Right cardiac atrium (tissue), 5 donors: Measurements from ENCODE around the gene COL23A1. TPM values are rescaled to one million over a fixed set of nuclear protein-coding genes. Genes with fewer than 3 reads are reported as not detected.

Experiments
- ATAC-seq, 2 donors: fragments of 200-7000 bp; cut with Tn5 transposase; one replicate each; pipeline versions ENCODE4 v1.8.0 to v1.9.1; 2020; ENCODE audit warnings: moderate library complexity in 2 of 2, mild to moderate bottlenecking in 1 of 2
- DNase-seq, 3 donors: peaks; one replicate each; pipeline ENCODE4 v3.0.0-alpha.2; 2020
- H3K27ac ChIP-seq: one replicate; pipeline ENCODE4 v1.5.1; 2013; ENCODE audit warnings: mild to moderate bottlenecking, low read length, control low read depth, moderate library complexity
- H3K27me3 ChIP-seq: one replicate; pipeline ENCODE4 v1.6.1; 2013; ENCODE audit not compliant: control insufficient read depth, insufficient read depth
- H3K4me1 ChIP-seq: one replicate; pipeline ENCODE4 v1.6.1; 2013; ENCODE audit warnings: low read length; ENCODE audit not compliant: control insufficient read depth, insufficient read depth
- H3K4me3 ChIP-seq: one replicate; pipeline ENCODE4 v1.5.1; 2013; ENCODE audit warnings: low read length, control low read depth
- H3K9me3 ChIP-seq: one replicate; pipeline ENCODE4 v1.6.1; 2013; ENCODE audit warnings: low read length; ENCODE audit not compliant: control insufficient read depth
- WGBS: extraction: QIAGEN DNeasy Blood & Tissue Kit; methylation state at CpG from one replicate; pipeline ENCODE4 v1.1.7; 2013; 5-methylcytosine and 5-hydroxymethylcytosine counted together
- intact Hi-C, 4 donors: fragments of 100-400 bp; cut with DNase I; formaldehyde crosslinking; loops; one replicate each; pipeline versions ENCODE4 v1.11.0 to v1.14.0; 2022 to 2023
- polyA plus RNA-seq: library from polyadenylated mRNA; stranded (reverse); fragments of 200-250 nt; gene quantifications from one replicate; pipeline ENCODE4 v1.2.3, GENCODE V29; 2013
- total RNA-seq, 4 donors: library from RNA; stranded (reverse); fragmentation: NEBNext Ultra II Directional; extraction: Animal tissue kit (Norgen Biotek cat#: 25700); gene quantifications; one replicate each; pipeline ENCODE4 v1.2.1, GENCODE V29; 2021
- donor health status: healthy with polysubstance abuse.
- donor health status: DM: no; HTN: yes; CAD: no.
- donor health status: DM: no; HTN: no; CAD: no.
- donor health status: DM: no; HTN: yes; CAD: no; lungs with severe emphysema.
- donor health status: DM: yes; HTN: yes; CAD: no.

COL23A1 gene
- total and polyA plus RNA-seq, 5 donors: 2.5 to 13.6 (median 6.3) TPM

- Histone ChIP-seq H3K27ac (no peak overlapping the region), H3K9me3 (no peaks in the 10 kb centered on the region), H3K4me3 (no peak overlapping the region), H3K4me1 (no peaks in the 10 kb centered on the region), H3K27me3 (no peaks in the 10 kb centered on the region)
- ATAC-seq (no peak), DNase-seq (no peak)
- intact Hi-C loops: loop anchor here in 1 of 4 donors (10.0 kb wide), 1 partner anchor 73 kb away; no protein-coding TSS in a partner anchor
- WGBS: 80% methylated on average over 4 of the region's 4 CpGs
Observed at GRCh38 chr5:178472138-178472537, 118.1 kb downstream of the COL23A1 start.

DNA sequence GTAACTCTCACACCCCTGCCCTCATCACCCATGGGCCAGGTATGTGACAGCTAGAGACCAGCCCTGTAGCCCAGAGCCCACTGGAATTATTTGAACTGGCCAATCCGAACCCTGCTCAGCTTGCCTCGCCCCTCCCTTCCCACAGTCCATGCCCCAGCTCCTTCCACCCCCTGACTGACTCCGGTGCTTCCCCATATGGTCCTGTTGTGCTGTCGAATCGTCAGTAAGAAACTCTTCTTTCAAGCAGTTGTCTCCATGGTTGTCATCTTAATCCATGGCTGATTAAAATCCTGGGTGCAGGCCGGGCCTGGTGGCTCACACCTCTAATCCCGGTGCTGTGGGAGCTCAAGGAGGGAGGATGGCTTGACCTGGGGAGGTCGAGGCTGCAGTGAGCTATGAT, 118.5 kb downstream of the COL23A1 start:
- Histone ChIP-seq H3K27me3 (no peaks in the 10 kb centered on the region), H3K4me1 (no peaks in the 10 kb centered on the region), H3K4me3 (no peak overlapping the region), H3K9me3 (no peaks in the 10 kb centered on the region), H3K27ac (no peak overlapping the region)
- ATAC-seq (no peak), DNase-seq (no peak)
- WGBS: 84% methylated on average over 8 of the region's 8 CpGs
- intact Hi-C loops: loop anchor here in 1 of 4 donors (10.0 kb wide), 1 partner anchor 73 kb away; no protein-coding TSS in a partner anchor

GRCh38 chr5:178470760-178471025, 119.5 kb downstream of the COL23A1 start:
- Histone ChIP-seq H3K4me3 (no peak overlapping the region), H3K9me3 (no peaks in the 10 kb centered on the region), H3K4me1 (no peaks in the 10 kb centered on the region), H3K27me3 (no peaks in the 10 kb centered on the region), H3K27ac (no peak overlapping the region)
- no peak for ATAC-seq
- no peak for DNase-seq
- 93% methylated on average over 6 of the region's 6 CpGs for WGBS
- intact Hi-C loops: loop anchor here in 1 of 4 donors (10.0 kb wide), 1 partner anchor 74 kb away; no protein-coding TSS in a partner anchor

- ATAC-seq: no peak
- no peak overlapping the region for H3K4me3 ChIP-seq
- H3K27me3 ChIP-seq: no peaks in the 10 kb centered on the region
- intact Hi-C loops: loop anchor here in 2 of 4 donors (10.0 kb wide), 1 partner anchor 75 kb away; no protein-coding TSS in a partner anchor
- H3K27ac ChIP-seq: no peak overlapping the region
- H3K4me1 ChIP-seq: no peaks in the 10 kb centered on the region
- WGBS: 75% methylated on average over 18 of the region's 18 CpGs
- no peaks in the 10 kb centered on the region for H3K9me3 ChIP-seq
- no peak for DNase-seq
Observed at GRCh38 chr5:178469975-178470759, 120.0 kb downstream of the COL23A1 start.

DNA sequence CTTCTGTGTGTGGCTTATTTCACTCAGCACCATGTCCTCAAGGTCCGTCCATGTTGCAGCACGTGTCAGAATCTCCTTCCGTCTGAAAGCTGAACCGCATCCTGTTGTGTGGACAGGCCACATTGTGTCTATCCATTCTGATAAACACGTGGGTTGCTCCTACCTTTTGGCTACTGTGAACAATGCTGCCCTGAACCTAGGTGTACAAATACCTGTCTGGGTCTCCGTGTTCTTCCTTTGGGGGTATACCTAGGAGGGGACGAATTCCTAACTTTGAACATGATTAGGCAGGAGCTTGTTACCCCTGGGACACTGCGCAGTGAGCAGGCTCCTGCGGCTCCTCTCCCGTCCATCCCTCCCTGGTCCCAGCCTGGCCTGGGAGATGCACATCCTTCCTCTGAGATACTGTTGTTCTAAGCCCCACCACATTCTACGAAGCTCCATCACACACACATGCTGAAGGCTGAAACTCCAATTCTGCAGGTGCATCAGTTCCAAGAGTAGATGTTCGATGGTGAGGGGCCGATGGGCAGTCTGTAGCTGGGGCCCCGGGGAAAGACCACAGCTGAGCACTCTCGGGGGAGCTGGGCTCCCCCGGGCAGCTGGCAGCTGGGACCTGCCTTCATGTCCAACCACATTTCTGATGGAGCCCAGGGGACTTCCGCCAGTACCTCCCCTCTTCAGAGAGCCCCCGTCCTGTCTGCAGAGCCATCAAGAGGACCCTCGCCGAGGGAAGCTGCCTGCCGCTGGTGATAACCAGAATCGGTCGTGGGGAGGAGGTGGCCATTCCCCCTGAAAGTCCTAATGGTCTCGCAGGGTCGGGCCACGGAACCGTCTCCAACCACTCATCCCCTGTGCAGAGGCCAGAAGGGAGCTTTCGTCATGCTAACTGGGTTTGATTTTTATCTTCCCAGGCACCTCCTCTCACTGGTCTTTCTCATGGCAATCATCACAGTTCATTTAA, 120.9 kb downstream of the COL23A1 start:
- Histone ChIP-seq H3K27ac (no peak overlapping the region), H3K4me1 (no peaks in the 10 kb centered on the region), H3K9me3 (no peaks in the 10 kb centered on the region), H3K4me3 (no peak overlapping the region), H3K27me3 (no peaks in the 10 kb centered on the region)
- 75% methylated on average over 28 of the region's 28 CpGs for WGBS
- DNase-seq (no peak), ATAC-seq (no peak)
- intact Hi-C loops: loop anchor here in 1 of 4 donors (10.0 kb wide), 1 partner anchor 76 kb away; no protein-coding TSS in a partner anchor

GRCh38 chr5:178468196-178468685, 122.0 kb downstream of the COL23A1 start:
- no peak for DNase-seq
- H3K27ac ChIP-seq: no peak overlapping the region
- H3K4me3 ChIP-seq: peak overlapping the region; percentile 11
- intact Hi-C loops: loop anchor here in 1 of 4 donors (10.0 kb wide), 1 partner anchor 77 kb away; no protein-coding TSS in a partner anchor
- H3K4me1 ChIP-seq: no peaks in the 10 kb centered on the region
- H3K27me3 ChIP-seq: no peaks in the 10 kb centered on the region
- no peaks in the 10 kb centered on the region for H3K9me3 ChIP-seq
- WGBS: 54% methylated on average over 18 of the region's 18 CpGs
- peak in 1 of 2 donors; percentile 4 for ATAC-seq

GRCh38 chr5:178467568-178468195, 122.5 kb downstream of the COL23A1 start:
- WGBS: 24% methylated on average over 19 of the region's 19 CpGs
- ATAC-seq (peak; percentile 69 to 76), DNase-seq (peak; percentile 58 to 80 (median 72))
- H3K9me3 ChIP-seq: no peaks in the 10 kb centered on the region
- no peaks in the 10 kb centered on the region for H3K4me1 ChIP-seq
- intact Hi-C loops: loop anchor here in 1 of 4 donors (10.0 kb wide), 1 partner anchor 77 kb away; no protein-coding TSS in a partner anchor
- no peaks in the 10 kb centered on the region for H3K27me3 ChIP-seq
- H3K4me3 ChIP-seq: peak overlapping the region; percentile 11
- peak overlapping the region; percentile 29 for H3K27ac ChIP-seq

- ATAC-seq (no peak), DNase-seq (no peak)
- H3K27me3 ChIP-seq: no peaks in the 10 kb centered on the region
- intact Hi-C loops: loop anchor here in 1 of 4 donors (10.0 kb wide), 1 partner anchor 78 kb away; no protein-coding TSS in a partner anchor
- no peak overlapping the region for H3K4me3 ChIP-seq
- no peaks in the 10 kb centered on the region for H3K4me1 ChIP-seq
- peak overlapping the region; percentile 7 for H3K27ac ChIP-seq
- no peaks in the 10 kb centered on the region for H3K9me3 ChIP-seq
- WGBS: 36% methylated on average over 7 of the region's 7 CpGs
Observed at GRCh38 chr5:178467205-178467567, 123.0 kb downstream of the COL23A1 start.

DNA sequence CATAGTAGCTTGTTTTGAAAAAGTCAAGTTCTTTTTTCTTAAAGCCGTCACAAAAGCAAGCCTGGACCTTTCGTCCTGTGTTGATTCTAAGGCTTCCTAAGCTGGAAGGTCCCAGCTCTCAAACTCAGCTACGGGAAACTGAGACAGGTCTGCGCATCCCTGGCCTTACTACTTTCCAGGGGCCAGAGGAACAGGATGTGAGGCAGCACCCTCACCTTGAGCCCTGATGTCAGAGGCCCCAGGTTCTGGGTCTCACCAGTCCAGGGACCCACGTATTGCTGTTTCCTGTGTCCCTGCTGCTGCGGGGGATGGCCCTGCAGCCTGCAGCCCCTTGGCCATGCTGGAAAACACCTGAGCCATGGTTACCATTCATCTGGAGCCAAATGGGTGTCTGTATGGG, 123.9 kb downstream of the COL23A1 start:
- WGBS: 95% methylated on average over 6 of the region's 6 CpGs
- intact Hi-C loops: loop anchor here in 1 of 4 donors (10.0 kb wide), 1 partner anchor 78 kb away; no protein-coding TSS in a partner anchor

GRCh38 chr5:178465861-178466288, 124.3 kb downstream of the COL23A1 start:
- no peak overlapping the region for H3K27ac ChIP-seq
- DNase-seq (no peak), ATAC-seq (no peak)
- no peaks in the 10 kb centered on the region for H3K9me3 ChIP-seq
- WGBS: 92% methylated on average over 16 of the region's 16 CpGs
- no peaks in the 10 kb centered on the region for H3K4me1 ChIP-seq
- intact Hi-C loops: loop anchor here in 1 of 4 donors (10.0 kb wide), 1 partner anchor 79 kb away; no protein-coding TSS in a partner anchor
- no peaks in the 10 kb centered on the region for H3K27me3 ChIP-seq
- H3K4me3 ChIP-seq: no peak overlapping the region

More for the DNA sequence above, 123.9 kb downstream of the COL23A1 start:
- no peak overlapping the region for H3K4me3 ChIP-seq
- ATAC-seq (no peak), DNase-seq (no peak)
- no peaks in the 10 kb centered on the region for H3K9me3 ChIP-seq
- H3K27me3 ChIP-seq: no peaks in the 10 kb centered on the region
- H3K4me1 ChIP-seq: no peaks in the 10 kb centered on the region
- H3K27ac ChIP-seq: no peak overlapping the region
